ENCODE data around the gene PRIM1. TPM values are rescaled to one million over a fixed set of nuclear protein-coding genes. Genes with fewer than 3 reads are reported as not detected.

The PRIM1 gene
- total and polyA plus RNA-seq, 2 of the 13 experiments (the other 11 are each of a cell fraction or from before 2014, with no cell fraction given) = 30.0 to 47.3 TPM

DNA sequence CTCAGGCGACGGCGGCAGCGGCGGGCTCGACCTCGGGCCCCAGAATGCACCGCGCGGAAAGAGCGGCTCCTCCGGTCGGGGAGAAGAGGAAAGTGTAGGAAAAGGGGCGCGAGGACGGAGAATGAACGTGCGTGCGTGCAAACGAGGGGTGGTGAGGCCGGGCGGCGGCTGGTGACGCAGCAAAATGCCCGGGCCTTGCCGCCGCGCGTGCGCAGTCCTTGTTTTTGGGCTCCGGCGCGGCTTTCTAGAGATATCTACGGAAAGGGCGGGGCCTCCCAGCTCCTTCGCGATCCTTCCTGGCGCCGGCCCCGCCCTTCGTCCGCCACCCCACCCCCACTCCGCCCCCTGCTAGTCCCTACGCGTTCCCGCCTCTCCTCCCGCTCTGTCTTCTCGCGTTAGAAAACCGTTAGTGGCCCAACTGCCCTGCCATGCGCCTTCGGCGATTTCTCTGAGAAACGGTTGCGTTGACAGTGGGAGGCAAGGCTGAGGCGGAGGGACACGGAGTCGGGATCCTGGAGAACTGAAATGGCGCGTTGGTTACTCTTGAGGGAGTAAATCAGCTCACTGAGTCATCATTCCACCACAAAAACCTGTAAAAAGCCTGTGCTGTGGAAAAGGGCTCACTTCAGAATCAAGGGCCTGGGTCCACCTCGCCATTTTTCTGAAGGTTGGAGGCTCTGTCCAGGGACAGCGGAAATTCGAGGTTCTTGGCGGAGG lies 63.8 kb downstream of the PRIM1 start, which contains the start of gene PTGES3 (continued):
- TF ChIP-seq, protein P1, sequence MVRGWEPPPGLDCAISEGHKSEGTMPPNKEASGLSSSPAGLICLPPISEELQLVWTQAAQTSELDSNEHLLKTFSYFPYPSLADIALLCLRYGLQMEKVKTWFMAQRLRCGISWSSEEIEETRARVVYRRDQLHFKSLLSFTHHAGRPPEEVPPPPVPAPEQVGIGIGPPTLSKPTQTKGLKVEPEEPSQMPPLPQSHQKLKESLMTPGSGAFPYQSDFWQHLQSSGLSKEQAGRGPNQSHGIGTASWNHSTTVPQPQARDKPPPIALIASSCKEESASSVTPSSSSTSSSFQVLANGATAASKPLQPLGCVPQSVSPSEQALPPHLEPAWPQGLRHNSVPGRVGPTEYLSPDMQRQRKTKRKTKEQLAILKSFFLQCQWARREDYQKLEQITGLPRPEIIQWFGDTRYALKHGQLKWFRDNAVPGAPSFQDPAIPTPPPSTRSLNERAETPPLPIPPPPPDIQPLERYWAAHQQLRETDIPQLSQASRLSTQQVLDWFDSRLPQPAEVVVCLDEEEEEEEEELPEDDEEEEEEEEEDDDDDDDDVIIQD (CRISPR knock-in tag; IDR thresholded peaks at IDR 0.05; ENCODE audit: low read depth) = 0 out of 2 replicates have a peak, but pooled peaks have one; percentile 38
- TF ChIP-seq SAP130 (CRISPR knock-in tag; IDR thresholded peaks at IDR 0.05; ENCODE audit: low read depth) (peak; percentile 91), ZNF644 (CRISPR knock-in tag; IDR thresholded peaks at IDR 0.05; ENCODE audit: low read depth) (peak; percentile 83), SIN3B (IDR thresholded peaks at IDR 0.05; ENCODE audit: low read length) (no peak), ARHGAP35 (CRISPR knock-in tag; IDR thresholded peaks at IDR 0.05; ENCODE audit: borderline replicate concordance) (peak; percentile 94), SKI (IDR thresholded peaks at IDR 0.05; ENCODE audit: partially characterized antibody) (no peak), TBX2 (CRISPR knock-in tag; IDR thresholded peaks at IDR 0.05; ENCODE audit: borderline replicate concordance) (peak; percentile 90), SMAD3 (CRISPR knock-in tag; IDR thresholded peaks at IDR 0.05) (peak; percentile 89), YY1 (IDR thresholded peaks at IDR 0.05; ENCODE audit: insufficient read depth, insufficient replicate concordance, low read depth, low read length) (peak; percentile 70), SP1 (IDR thresholded peaks at IDR 0.05) (no peak), SP1 (CRISPR knock-in tag; IDR thresholded peaks at IDR 0.05) (peak; percentile 71), ZNF256 (CRISPR knock-in tag; conservative IDR thresholded peaks at IDR 0.05) (peak; percentile 95), HBP1 (CRISPR knock-in tag; IDR thresholded peaks at IDR 0.05; ENCODE audit: low read depth) (peak; percentile 77), ZFX (CRISPR knock-in tag; IDR thresholded peaks at IDR 0.05; ENCODE audit: low read depth) (peak; percentile 92)
- TF ChIP-seq, protein P2, sequence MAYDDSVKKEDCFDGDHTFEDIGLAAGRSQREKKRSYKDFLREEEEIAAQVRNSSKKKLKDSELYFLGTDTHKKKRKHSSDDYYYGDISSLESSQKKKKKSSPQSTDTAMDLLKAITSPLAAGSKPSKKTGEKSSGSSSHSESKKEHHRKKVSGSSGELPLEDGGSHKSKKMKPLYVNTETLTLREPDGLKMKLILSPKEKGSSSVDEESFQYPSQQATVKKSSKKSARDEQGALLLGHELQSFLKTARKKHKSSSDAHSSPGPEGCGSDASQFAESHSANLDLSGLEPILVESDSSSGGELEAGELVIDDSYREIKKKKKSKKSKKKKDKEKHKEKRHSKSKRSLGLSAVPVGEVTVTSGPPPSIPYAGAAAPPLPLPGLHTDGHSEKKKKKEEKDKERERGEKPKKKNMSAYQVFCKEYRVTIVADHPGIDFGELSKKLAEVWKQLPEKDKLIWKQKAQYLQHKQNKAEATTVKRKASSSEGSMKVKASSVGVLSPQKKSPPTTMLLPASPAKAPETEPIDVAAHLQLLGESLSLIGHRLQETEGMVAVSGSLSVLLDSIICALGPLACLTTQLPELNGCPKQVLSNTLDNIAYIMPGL (CRISPR knock-in tag; IDR thresholded peaks at IDR 0.05; ENCODE audit: borderline replicate concordance in 1 of 2, low read depth in 1 of 2) = peak; percentile 85 to 93
